ENCODE data around the gene ANAPC2.

ANAPC2 gene

GRCh38 chr9:137231372-137232039, 43.1 kb upstream of the ANAPC2 start:
- H3K27ac ChIP-seq (ENCODE audit: low read length) = no peak overlapping the region
- H3K4me1 ChIP-seq (ENCODE audit: control insufficient read depth, insufficient read depth, low read length) = peaks cover 13% of the 10 kb centered on the region
- peaks cover 50 to 57% of the 10 kb centered on the region in 2 donors for H3K27me3 ChIP-seq (ENCODE audit: control insufficient read depth in 1 of 2, insufficient read depth in 2 of 2, low read length in 2 of 2)
- no peak overlapping the region for H3K4me3 ChIP-seq (ENCODE audit: low read length in 2 of 2)
- H3K9ac ChIP-seq (ENCODE audit: low read length in 2 of 2) = no peak overlapping the region
- no peaks in the 10 kb centered on the region for H3K9me3 ChIP-seq (ENCODE audit: control insufficient read depth in 2 of 2, low read length in 2 of 2)
- no peaks in the 10 kb centered on the region for H3K36me3 ChIP-seq (ENCODE audit: control insufficient read depth in 2 of 2, insufficient read depth in 2 of 2, low read length in 2 of 2)

DNA sequence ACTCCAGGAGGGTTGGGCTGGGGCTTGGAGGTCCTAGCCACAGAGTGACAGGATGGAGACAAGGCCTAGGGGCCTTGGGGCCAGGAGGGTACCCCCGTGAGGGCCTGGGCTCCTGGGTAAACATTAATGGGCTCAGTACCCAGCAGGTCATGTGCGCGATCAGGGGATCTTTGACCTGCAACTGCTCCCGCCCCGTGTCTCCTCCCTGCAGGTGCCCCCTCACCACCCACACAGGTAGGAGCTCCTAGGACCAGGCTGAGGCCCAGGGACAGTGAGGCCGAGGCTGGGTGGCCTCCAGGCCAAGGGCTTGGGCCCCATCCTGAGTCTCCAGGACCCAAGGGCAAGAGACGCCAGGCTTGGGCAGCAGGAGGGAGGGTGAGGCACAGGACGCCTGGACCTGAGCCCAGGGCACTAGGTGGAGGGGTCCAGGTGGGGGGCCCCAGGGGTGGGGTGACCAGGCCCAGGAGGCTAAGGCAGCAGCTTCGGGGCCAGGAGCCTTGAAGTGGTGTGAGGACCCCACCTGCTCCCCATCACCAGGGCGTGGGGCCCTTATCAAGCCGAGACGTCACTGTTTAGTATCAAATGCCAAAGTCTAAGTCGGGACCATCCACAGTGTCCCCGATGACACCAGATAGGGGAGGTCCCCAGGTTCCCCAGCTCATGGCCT, 42.5 kb upstream of the ANAPC2 start, which contains the start of gene SLC34A3:
TSS of gene SLC34A3 (plus strand) at position 197 of the 667 bp plus-strand sequence. CDS start 802 bp downstream, outside the sequence.
- H3K4me3 ChIP-seq (ENCODE audit: low read length in 2 of 2) = no peak within 1 kb of the TSS

GRCh38 chr9:137229903-137230704, 41.7 kb upstream of the ANAPC2 start:
- Histone ChIP-seq H3K4me1 (ENCODE audit: control insufficient read depth, insufficient read depth, low read length) (peaks cover 4% of the 10 kb centered on the region), H3K27ac (ENCODE audit: low read length) (no peak overlapping the region), H3K9ac (ENCODE audit: low read length in 2 of 2) (no peak overlapping the region), H3K27me3 (ENCODE audit: control insufficient read depth in 1 of 2, insufficient read depth in 2 of 2, low read length in 2 of 2) (peaks cover 46 to 57% of the 10 kb centered on the region in 2 donors), H3K4me3 (ENCODE audit: low read length in 2 of 2) (no peak overlapping the region), H3K36me3 (ENCODE audit: control insufficient read depth in 2 of 2, insufficient read depth in 2 of 2, low read length in 2 of 2) (no peaks in the 10 kb centered on the region), H3K9me3 (ENCODE audit: control insufficient read depth in 2 of 2, low read length in 2 of 2) (no peaks in the 10 kb centered on the region)

More for the DNA sequence above, 42.5 kb upstream of the ANAPC2 start, which contains the start of gene SLC34A3:
- no peak within 1 kb of the TSS for H3K27ac ChIP-seq (ENCODE audit: low read length)
- peaks cover 7% of the 10 kb centered on the region for H3K4me1 ChIP-seq (ENCODE audit: control insufficient read depth, insufficient read depth, low read length)
- no peaks in the 10 kb centered on the region for H3K36me3 ChIP-seq (ENCODE audit: control insufficient read depth in 2 of 2, insufficient read depth in 2 of 2, low read length in 2 of 2)
- no peak within 1 kb of the TSS for H3K9ac ChIP-seq (ENCODE audit: low read length in 2 of 2)
- no peaks in the 10 kb centered on the region for H3K9me3 ChIP-seq (ENCODE audit: control insufficient read depth in 2 of 2, low read length in 2 of 2)
- H3K27me3 ChIP-seq (ENCODE audit: control insufficient read depth in 1 of 2, insufficient read depth in 2 of 2, low read length in 2 of 2) = peaks cover 50 to 57% of the 10 kb centered on the region in 2 donors

DNA sequence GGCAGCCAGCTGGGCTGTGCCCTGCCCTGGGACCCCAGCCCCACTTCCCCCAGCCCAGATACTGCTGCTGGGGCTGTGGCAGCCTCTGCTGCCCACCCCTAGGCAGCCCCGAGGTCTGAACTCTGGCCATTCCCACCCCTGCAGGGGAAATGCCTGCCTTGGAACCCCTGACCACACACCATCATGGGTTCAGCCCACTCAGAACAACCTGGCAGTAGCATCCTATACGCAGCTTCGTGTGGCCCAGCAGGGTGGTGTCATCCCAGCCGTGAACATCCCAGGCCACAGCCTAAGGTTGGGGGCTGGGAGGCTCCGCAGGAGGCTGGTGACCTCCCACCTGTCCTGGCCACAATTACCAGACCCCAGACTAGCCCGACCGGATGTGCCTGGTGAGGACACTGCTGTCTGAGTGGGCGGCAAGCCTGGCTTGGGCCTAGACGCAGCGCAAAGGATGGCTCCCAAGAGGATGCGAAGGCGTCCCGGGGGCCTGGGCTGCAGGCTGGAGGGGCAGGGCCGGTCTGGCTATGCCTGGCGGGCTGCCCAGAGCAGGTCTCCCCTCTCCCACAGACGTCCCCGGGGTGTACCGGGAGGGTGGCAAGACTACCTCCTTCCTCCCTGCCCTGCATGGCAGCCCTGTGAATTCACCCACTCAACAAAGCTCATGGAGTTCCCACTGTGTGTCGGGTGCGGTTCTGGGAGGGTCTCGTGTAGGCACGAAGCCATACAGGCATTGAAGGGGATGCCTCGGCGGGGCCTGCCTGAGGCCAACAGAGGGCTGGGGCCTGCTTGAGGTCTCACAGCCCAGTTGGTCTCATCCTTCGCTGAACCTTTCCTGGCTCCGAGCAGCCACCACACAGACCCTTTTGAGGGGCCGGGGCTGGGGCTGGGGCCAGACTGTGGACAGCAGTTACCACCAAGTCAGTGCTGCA, 40.9 kb upstream of the ANAPC2 start:
- Histone ChIP-seq H3K36me3 (ENCODE audit: control insufficient read depth in 2 of 2, insufficient read depth in 2 of 2, low read length in 2 of 2) (no peaks in the 10 kb centered on the region), H3K9me3 (ENCODE audit: control insufficient read depth in 2 of 2, low read length in 2 of 2) (no peaks in the 10 kb centered on the region), H3K4me1 (ENCODE audit: control insufficient read depth, insufficient read depth, low read length) (peaks cover 4% of the 10 kb centered on the region), H3K27me3 (ENCODE audit: control insufficient read depth in 1 of 2, insufficient read depth in 2 of 2, low read length in 2 of 2) (peaks cover 40 to 51% of the 10 kb centered on the region in 2 donors), H3K4me3 (ENCODE audit: low read length in 2 of 2) (no peak overlapping the region), H3K9ac (ENCODE audit: low read length in 2 of 2) (no peak overlapping the region), H3K27ac (ENCODE audit: low read length) (no peak overlapping the region)

GRCh38 chr9:137228506-137228967, 40.2 kb upstream of the ANAPC2 start:
- peaks cover 38 to 49% of the 10 kb centered on the region in 2 donors for H3K27me3 ChIP-seq (ENCODE audit: control insufficient read depth in 1 of 2, insufficient read depth in 2 of 2, low read length in 2 of 2)
- H3K4me1 ChIP-seq (ENCODE audit: control insufficient read depth, insufficient read depth, low read length) = peaks cover 10% of the 10 kb centered on the region
- no peak overlapping the region for H3K9ac ChIP-seq (ENCODE audit: low read length in 2 of 2)
- H3K4me3 ChIP-seq (ENCODE audit: low read length in 2 of 2) = no peak overlapping the region
- H3K9me3 ChIP-seq (ENCODE audit: control insufficient read depth in 2 of 2, low read length in 2 of 2) = no peaks in the 10 kb centered on the region
- no peak overlapping the region for H3K27ac ChIP-seq (ENCODE audit: low read length)
- no peaks in the 10 kb centered on the region for H3K36me3 ChIP-seq (ENCODE audit: control insufficient read depth in 2 of 2, insufficient read depth in 2 of 2, low read length in 2 of 2)

DNA sequence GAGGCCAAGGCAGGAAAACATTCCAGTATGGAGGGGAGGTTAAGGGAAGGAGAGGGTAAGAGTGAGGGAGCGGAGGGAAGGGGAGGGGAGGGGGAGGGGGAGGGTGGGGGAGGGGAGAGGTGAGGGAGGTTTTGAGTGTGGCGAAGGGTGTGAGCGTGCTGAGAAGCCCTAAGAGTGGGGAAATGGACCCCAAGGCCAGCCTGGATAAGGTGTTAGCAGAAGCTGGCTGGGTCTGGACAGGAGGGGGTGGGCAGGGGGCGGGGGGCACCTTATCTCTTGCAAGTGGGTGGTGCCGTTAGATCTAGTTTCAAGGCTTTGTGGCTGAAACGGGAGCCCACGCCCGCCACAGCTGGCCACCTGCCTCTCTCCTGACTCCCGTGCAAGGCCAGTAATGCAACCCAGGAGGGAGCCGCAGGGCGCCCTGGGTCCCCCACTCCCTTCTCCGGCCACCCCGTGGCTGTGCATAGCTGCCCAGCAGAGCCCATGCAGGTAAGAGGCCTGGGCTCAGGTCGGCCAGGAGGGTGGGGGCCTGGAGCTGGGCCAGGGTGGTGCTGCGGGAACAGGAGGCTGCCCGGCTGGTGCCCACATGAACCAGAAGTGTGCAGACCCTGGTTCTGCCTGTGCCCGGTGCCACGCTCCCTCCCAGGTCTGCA, 39.6 kb upstream of the ANAPC2 start:
- peaks cover 13% of the 10 kb centered on the region for H3K4me1 ChIP-seq (ENCODE audit: control insufficient read depth, insufficient read depth, low read length)
- H3K9me3 ChIP-seq (ENCODE audit: control insufficient read depth in 2 of 2, low read length in 2 of 2) = no peaks in the 10 kb centered on the region
- no peak overlapping the region for H3K27ac ChIP-seq (ENCODE audit: low read length)
- no peak overlapping the region for H3K4me3 ChIP-seq (ENCODE audit: low read length in 2 of 2)
- no peak overlapping the region for H3K9ac ChIP-seq (ENCODE audit: low read length in 2 of 2)
- no peaks in the 10 kb centered on the region for H3K36me3 ChIP-seq (ENCODE audit: control insufficient read depth in 2 of 2, insufficient read depth in 2 of 2, low read length in 2 of 2)
- peaks cover 35 to 49% of the 10 kb centered on the region in 2 donors for H3K27me3 ChIP-seq (ENCODE audit: control insufficient read depth in 1 of 2, insufficient read depth in 2 of 2, low read length in 2 of 2)

DNA sequence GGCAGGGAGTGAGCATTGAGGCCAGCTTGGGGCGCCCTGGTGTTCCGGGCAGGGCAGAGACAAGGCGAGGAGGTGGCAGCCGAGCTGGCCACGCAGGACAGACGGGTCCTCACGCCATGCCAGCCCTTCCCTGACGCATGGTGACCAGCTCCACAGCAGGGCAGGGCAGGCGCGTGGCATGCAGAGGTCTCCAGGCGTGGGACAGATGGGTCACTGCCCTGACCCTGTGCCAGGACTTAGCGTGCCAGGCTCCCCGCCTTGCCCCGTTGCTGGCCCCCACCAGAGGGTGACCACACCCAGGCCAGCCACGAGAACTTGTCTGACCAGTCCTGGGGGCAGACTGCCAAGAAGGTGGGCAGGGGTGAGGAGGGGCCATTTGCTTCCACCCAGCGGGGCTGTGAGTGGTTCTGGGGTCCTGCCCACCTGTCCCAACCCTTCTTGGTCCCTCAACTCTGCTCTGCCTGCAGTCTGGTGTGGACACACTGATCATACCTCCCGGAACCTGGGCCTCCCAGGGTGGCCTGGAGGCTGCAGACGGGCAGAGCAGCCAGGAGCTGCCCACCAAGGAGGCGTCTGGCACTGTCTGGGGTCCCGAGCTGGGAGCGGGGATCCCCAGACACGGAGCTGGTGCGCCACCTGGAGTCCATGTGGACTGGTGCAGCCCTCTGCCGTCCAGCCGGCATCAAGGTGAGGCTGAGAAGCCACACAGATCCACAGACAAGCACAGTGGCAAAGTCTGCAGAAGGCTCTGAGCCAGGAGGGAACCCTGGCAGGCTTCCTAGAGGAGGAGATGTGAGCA, 38.9 kb upstream of the ANAPC2 start, which contains the start of gene RNF224:
TSS of gene RNF224 (plus strand) at position 449 of the 799 bp plus-strand sequence. CDS start 834 bp downstream, outside the sequence.
- Histone ChIP-seq H3K9me3 (ENCODE audit: control insufficient read depth in 2 of 2, low read length in 2 of 2) (no peaks in the 10 kb centered on the region), H3K9ac (ENCODE audit: low read length in 2 of 2) (no peak within 1 kb of the TSS), H3K27ac (ENCODE audit: low read length) (no peak within 1 kb of the TSS), H3K4me1 (ENCODE audit: control insufficient read depth, insufficient read depth, low read length) (peaks cover 19% of the 10 kb centered on the region), H3K36me3 (ENCODE audit: control insufficient read depth in 2 of 2, insufficient read depth in 2 of 2, low read length in 2 of 2) (no peaks in the 10 kb centered on the region), H3K27me3 (ENCODE audit: control insufficient read depth in 1 of 2, insufficient read depth in 2 of 2, low read length in 2 of 2) (peaks cover 34 to 44% of the 10 kb centered on the region in 2 donors), H3K4me3 (ENCODE audit: low read length in 2 of 2) (no peak within 1 kb of the TSS)

- H3K9me3 ChIP-seq (ENCODE audit: control insufficient read depth in 2 of 2, low read length in 2 of 2) = no peaks in the 10 kb centered on the region
- H3K36me3 ChIP-seq (ENCODE audit: control insufficient read depth in 2 of 2, insufficient read depth in 2 of 2, low read length in 2 of 2) = no peaks in the 10 kb centered on the region
- no peak overlapping the region for H3K4me3 ChIP-seq (ENCODE audit: low read length in 2 of 2)
- H3K27me3 ChIP-seq (ENCODE audit: control insufficient read depth in 1 of 2, insufficient read depth in 2 of 2, low read length in 2 of 2) = peaks cover 27 to 37% of the 10 kb centered on the region in 2 donors
- no peak overlapping the region for H3K27ac ChIP-seq (ENCODE audit: low read length)
- H3K9ac ChIP-seq (ENCODE audit: low read length in 2 of 2) = no peak overlapping the region
- H3K4me1 ChIP-seq (ENCODE audit: control insufficient read depth, insufficient read depth, low read length) = peaks cover 22% of the 10 kb centered on the region
Observed at GRCh38 chr9:137226338-137227053, 38.1 kb upstream of the ANAPC2 start.

Data from stomach smooth muscle (tissue), 2 donors.